Measurements from ENCODE around the gene SLC7A5.

SLC7A5 gene

DNA sequence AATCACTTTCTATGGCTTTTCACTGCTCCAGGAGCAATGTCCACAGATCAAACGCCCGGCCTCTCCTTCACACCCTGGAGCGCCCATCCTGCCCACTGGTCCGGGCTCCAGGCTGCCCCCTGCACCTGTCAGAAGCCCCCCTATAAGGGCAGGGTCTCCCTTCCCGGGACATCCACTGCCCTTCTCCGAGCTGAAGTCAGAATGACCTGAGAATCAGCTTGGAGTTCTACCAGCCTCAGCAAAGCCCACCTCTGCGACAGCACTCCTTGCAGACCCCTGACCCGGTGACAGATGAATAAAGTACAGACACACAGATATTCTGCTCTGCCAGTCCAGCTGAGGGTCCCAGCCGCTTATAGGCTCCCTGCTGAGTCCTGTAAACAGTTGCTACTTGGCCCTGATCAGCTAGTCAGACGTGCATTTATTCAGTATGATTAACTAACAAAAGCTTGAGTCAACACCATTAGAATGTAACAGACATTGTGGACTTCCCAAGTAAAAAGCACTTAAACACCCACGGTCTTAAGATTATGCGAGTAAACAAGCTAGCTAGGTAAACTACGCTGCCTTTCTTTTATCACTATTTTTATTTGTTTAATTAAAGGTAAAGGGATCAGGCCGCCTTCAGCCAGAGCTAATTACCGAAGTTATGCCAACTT lies 4.8 kb downstream of the SLC7A5 start:
- no peak for TF ChIP-seq FOXP2 (optimal IDR thresholded peaks at IDR 0.05; ENCODE audit: borderline replicate concordance, extremely low read depth, extremely low read length, insufficient read depth)
- no peak for TF ChIP-seq TAF1 (IDR thresholded peaks at IDR 0.05; ENCODE audit: borderline replicate concordance, insufficient read depth, low read length)
- TF ChIP-seq, protein P1, sequence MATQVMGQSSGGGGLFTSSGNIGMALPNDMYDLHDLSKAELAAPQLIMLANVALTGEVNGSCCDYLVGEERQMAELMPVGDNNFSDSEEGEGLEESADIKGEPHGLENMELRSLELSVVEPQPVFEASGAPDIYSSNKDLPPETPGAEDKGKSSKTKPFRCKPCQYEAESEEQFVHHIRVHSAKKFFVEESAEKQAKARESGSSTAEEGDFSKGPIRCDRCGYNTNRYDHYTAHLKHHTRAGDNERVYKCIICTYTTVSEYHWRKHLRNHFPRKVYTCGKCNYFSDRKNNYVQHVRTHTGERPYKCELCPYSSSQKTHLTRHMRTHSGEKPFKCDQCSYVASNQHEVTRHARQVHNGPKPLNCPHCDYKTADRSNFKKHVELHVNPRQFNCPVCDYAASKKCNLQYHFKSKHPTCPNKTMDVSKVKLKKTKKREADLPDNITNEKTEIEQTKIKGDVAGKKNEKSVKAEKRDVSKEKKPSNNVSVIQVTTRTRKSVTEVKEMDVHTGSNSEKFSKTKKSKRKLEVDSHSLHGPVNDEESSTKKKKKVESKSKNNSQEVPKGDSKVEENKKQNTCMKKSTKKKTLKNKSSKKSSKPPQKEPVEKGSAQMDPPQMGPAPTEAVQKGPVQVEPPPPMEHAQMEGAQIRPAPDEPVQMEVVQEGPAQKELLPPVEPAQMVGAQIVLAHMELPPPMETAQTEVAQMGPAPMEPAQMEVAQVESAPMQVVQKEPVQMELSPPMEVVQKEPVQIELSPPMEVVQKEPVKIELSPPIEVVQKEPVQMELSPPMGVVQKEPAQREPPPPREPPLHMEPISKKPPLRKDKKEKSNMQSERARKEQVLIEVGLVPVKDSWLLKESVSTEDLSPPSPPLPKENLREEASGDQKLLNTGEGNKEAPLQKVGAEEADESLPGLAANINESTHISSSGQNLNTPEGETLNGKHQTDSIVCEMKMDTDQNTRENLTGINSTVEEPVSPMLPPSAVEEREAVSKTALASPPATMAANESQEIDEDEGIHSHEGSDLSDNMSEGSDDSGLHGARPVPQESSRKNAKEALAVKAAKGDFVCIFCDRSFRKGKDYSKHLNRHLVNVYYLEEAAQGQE (IDR thresholded peaks at IDR 0.05; ENCODE audit: insufficient read depth in 1 of 2, low read depth in 2 of 2, low read length in 2 of 2) = no peak
- no peak for TF ChIP-seq SIN3A (IDR thresholded peaks at IDR 0.05; ENCODE audit: borderline replicate concordance, insufficient read depth, low read length)
- no peak for TF ChIP-seq POLR2AphosphoS5 (IDR thresholded peaks at IDR 0.05; ENCODE audit: low read depth, low read length)

DNA sequence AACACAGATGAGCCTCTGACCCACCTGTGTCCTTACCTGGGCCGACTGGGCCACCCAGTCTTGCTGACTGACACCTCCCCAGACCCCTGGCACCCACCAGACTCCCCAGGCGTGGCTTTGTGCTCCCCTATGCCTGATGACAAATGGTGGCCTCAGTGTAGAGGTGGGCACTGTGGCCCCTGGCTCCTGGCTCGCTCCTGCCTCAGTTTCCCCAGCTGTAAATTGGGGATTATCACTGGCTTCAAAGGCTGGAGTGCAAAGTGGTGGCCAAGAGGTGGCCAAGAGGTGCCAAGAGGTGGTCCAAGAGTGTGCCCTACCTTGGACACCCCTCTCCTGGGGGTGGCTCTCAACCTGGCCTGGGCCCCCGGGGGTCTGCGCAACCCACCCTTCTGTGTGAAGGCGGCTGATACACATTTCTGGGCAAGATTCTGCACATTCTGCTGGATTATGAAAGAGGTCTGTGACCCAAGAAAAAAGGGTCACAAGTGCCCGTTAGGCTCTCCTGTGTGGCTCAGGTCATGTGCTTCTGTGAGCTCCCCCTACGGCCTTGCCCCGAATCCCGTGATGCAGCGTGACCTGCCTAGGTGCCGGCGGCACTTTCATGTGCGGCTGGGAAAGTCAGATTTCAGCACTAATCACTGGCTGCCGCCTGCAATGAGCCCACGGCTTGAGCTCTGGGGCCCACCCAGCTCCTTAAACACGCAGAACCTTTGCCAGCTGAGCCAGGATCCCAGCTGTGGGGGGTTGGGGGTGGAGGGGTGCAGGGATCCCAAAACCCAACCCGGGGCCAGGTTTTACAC lies 7.8 kb downstream of the SLC7A5 start:
- TF ChIP-seq, protein P1 (IDR thresholded peaks at IDR 0.05; ENCODE audit: insufficient read depth in 1 of 2, low read depth in 2 of 2, low read length in 2 of 2) = 0 out of 4 replicates have a peak, but pooled peaks of 1 of the 2 experiments have one; percentile 3

DNA sequence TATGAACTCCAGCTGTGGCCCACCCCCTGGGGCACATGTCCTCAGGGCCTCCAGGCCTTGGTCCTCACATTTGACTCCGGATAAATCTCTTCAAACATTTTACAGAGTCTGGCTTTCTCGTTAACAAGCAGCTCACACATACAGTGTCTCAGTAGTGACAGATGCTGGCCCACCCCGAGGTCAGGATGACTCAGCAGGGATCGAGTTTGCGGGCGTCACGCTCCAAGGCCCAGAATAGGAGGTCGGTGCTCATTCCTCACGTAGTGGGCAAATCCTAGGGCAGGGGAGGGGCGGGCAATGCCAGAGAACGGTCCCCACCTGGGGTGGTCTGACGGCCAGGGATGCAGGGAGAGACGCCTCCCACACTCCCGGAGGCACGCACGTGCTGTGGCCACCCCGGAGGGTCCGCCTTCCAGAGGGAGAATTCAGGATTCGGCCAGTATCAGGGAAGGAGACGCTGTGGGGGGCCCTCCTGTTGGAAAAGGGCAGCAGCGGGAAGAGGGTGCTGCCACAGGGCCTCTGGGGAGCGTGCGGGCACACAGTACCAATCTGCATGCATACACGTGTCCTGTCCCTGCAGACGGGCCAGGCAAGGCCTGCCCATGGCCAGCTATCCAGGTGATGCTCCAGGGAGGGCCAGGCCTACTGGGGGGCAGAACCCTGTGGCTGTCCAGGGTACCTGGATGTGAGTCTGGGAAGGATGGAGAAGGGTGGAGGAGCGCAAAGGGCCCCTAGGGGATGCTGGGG lies 8.6 kb downstream of the SLC7A5 start:
- no peak for TF ChIP-seq FOXP2 (optimal IDR thresholded peaks at IDR 0.05; ENCODE audit: borderline replicate concordance, extremely low read depth, extremely low read length, insufficient read depth)
- TF ChIP-seq, protein P1 (IDR thresholded peaks at IDR 0.05; ENCODE audit: insufficient read depth in 1 of 2, low read depth in 2 of 2, low read length in 2 of 2) = 0 out of 4 replicates have a peak, but pooled peaks have one; percentile 11 to 55

DNA sequence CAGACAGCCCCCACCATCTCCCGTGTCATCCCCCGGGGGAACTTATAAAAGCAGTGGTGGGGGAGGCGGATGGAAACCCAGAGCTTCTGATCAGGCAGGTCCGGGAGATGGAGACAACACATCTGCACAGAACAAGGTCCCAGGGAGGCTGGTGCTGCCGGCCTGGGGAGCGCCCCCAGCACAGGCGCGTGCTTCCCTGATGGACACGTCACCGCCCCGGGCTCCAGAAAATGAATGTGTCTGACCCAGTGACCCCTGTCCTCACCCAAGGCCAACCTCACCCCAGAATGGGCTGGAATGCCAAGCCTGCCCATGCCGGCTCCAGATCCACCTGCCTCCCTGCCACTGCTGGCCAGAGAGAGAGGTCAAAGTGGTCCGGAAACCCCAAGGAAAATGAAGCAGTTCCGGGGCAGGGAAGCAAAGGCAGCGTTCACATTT lies 12.5 kb downstream of the SLC7A5 start:
- TF ChIP-seq TAF1 (IDR thresholded peaks at IDR 0.05; ENCODE audit: borderline replicate concordance, insufficient read depth, low read length) = no peak
- TF ChIP-seq, protein P1 (IDR thresholded peaks at IDR 0.05; ENCODE audit: insufficient read depth in 1 of 2, low read depth in 2 of 2, low read length in 2 of 2) = no peak
- TF ChIP-seq SIN3A (IDR thresholded peaks at IDR 0.05; ENCODE audit: borderline replicate concordance, insufficient read depth, low read length) = no peak
- no peak for TF ChIP-seq POLR2AphosphoS5 (IDR thresholded peaks at IDR 0.05; ENCODE audit: low read depth, low read length)
- no peak for TF ChIP-seq FOXP2 (optimal IDR thresholded peaks at IDR 0.05; ENCODE audit: borderline replicate concordance, extremely low read depth, extremely low read length, insufficient read depth)

Measured in PFSK-1 (cell line).